ENCODE data around the gene ZNF160.

Gene ZNF160

GRCh38 chr19:53088091-53088490 lies 15.1 kb downstream of the ZNF160 start:
- no peak for TF ChIP-seq CTCF (IDR thresholded peaks at IDR 0.05; ENCODE audit: extremely low read depth, missing control alignments)
- DNase-seq (ENCODE audit: low spot score): no peak

- TF ChIP-seq CTCF (IDR thresholded peaks at IDR 0.05; ENCODE audit: extremely low read depth, missing control alignments): no peak
- no peak for DNase-seq (ENCODE audit: low spot score)
Measured at GRCh38 chr19:53086949-53087348, 16.3 kb downstream of the ZNF160 start.

GRCh38 chr19:53085496-53085895 lies 17.7 kb downstream of the ZNF160 start:
- no peak for TF ChIP-seq CTCF (IDR thresholded peaks at IDR 0.05; ENCODE audit: extremely low read depth, missing control alignments)
- no peak for DNase-seq (ENCODE audit: low spot score)

- DNase-seq (ENCODE audit: low spot score): no peak
- TF ChIP-seq CTCF (IDR thresholded peaks at IDR 0.05; ENCODE audit: extremely low read depth, missing control alignments): no peak
Measured at GRCh38 chr19:53082929-53083328, 20.3 kb downstream of the ZNF160 start.

- DNase-seq (ENCODE audit: low spot score): no peak
- no peak for TF ChIP-seq CTCF (IDR thresholded peaks at IDR 0.05; ENCODE audit: extremely low read depth, missing control alignments)
Measured at GRCh38 chr19:53079313-53079924, 23.8 kb downstream of the ZNF160 start.

- no peak for TF ChIP-seq CTCF (IDR thresholded peaks at IDR 0.05; ENCODE audit: extremely low read depth, missing control alignments)
- no peak for DNase-seq (ENCODE audit: low spot score)
Measured at GRCh38 chr19:53078668-53079067, 24.6 kb downstream of the ZNF160 start.

- DNase-seq (ENCODE audit: low spot score): no peak
- TF ChIP-seq CTCF (IDR thresholded peaks at IDR 0.05; ENCODE audit: extremely low read depth, missing control alignments): no peak
Measured at GRCh38 chr19:53076984-53077383, 26.2 kb downstream of the ZNF160 start.

Data from GM20000 (cell line).